ENCODE results near the gene LSAMP. TPM values are rescaled to one million over a fixed set of nuclear protein-coding genes. Genes with fewer than 3 reads are reported as not detected.

Gene LSAMP
- total RNA-seq, 1 experiment from 2014 or later = 0.90 TPM

DNA sequence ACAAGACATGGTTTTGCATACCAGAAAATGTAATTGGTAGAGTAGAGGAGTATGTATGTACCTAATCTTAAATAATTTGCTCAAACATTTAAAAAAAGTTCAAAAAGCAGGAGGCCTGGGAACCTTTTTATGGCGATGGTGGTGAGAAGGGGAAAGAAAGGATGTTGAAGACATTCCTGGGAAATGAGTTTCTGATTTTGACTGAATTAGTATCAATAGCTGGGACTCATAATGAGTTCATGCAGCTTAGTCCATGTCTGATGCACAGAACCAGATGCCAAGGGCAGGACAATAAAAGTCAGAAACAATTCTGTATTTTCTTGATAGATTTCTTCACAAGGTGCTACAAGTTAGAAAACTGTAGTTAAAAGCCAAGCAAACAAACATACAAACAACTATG lies 426.6 kb downstream of the LSAMP start:
- TF ChIP-seq, protein P1, sequence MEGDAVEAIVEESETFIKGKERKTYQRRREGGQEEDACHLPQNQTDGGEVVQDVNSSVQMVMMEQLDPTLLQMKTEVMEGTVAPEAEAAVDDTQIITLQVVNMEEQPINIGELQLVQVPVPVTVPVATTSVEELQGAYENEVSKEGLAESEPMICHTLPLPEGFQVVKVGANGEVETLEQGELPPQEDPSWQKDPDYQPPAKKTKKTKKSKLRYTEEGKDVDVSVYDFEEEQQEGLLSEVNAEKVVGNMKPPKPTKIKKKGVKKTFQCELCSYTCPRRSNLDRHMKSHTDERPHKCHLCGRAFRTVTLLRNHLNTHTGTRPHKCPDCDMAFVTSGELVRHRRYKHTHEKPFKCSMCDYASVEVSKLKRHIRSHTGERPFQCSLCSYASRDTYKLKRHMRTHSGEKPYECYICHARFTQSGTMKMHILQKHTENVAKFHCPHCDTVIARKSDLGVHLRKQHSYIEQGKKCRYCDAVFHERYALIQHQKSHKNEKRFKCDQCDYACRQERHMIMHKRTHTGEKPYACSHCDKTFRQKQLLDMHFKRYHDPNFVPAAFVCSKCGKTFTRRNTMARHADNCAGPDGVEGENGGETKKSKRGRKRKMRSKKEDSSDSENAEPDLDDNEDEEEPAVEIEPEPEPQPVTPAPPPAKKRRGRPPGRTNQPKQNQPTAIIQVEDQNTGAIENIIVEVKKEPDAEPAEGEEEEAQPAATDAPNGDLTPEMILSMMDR (conservative IDR thresholded peaks at IDR 0.05) = no peak
- Histone ChIP-seq H3K79me1 (ENCODE audit: insufficient read depth, low read depth, low read length, poor library complexity, severe bottlenecking) (no peaks in the 10 kb centered on the region), H2BK20ac (ENCODE audit: low read depth, low read length, poor library complexity, severe bottlenecking) (no peak overlapping the region), H3K14ac (ENCODE audit: insufficient read depth, low read length) (no peak overlapping the region), H3K18ac (ENCODE audit: insufficient read length, low read depth, low read length) (no peak overlapping the region), H3K9ac (ENCODE audit: extremely low read depth, insufficient read length, low read length) (no peak overlapping the region), H3K4me2 (ENCODE audit: insufficient read depth, insufficient read length, low read length) (no peak overlapping the region), H2BK5ac (ENCODE audit: insufficient read length, low read length) (no peak overlapping the region), H3T11ph (ENCODE audit: low read length) (no peak overlapping the region), H4K20me1 (ENCODE audit: control insufficient read depth, insufficient read depth, insufficient read length) (no peaks in the 10 kb centered on the region), H3K9me3 (ENCODE audit: control insufficient read depth, low read depth, low read length) (no peaks in the 10 kb centered on the region), H2BK120ac (ENCODE audit: low read depth, low read length, poor library complexity, severe bottlenecking) (no peak overlapping the region), H4K5ac (ENCODE audit: insufficient read length, low read depth, low read length) (no peak overlapping the region), H3K23me2 (ENCODE audit: insufficient read length, low read depth, low read length, poor library complexity, severe bottlenecking) (no peaks in the 10 kb centered on the region), H4K91ac (ENCODE audit: insufficient read length, low read depth, low read length) (no peak overlapping the region), H3K27ac (ENCODE audit: insufficient read length, low read depth, low read length) (no peak overlapping the region), H3K79me2 (ENCODE audit: insufficient read depth, low read length) (no peaks in the 10 kb centered on the region), H3K4ac (ENCODE audit: low read depth, low read length) (no peak overlapping the region), H2AFZ (ENCODE audit: low read length) (no peak overlapping the region), H2BK12ac (ENCODE audit: insufficient read length, low read depth, low read length) (no peak overlapping the region), H2AK5ac (ENCODE audit: insufficient read length, low read length) (no peak overlapping the region), H3K4me1 (ENCODE audit: insufficient read depth, low read length) (no peaks in the 10 kb centered on the region), H2BK15ac (ENCODE audit: low read depth, low read length) (no peak overlapping the region), H3K23ac (ENCODE audit: insufficient read length, low read depth, low read length) (no peak overlapping the region), H3K56ac (ENCODE audit: insufficient read length, low read depth, low read length) (no peak overlapping the region), H3K27me3 (ENCODE audit: insufficient read depth, low read length) (no peaks in the 10 kb centered on the region), H4K8ac (replicated peaks; ENCODE audit: insufficient read length, low read depth, low read length) (no peak overlapping the region)
- Mint-ChIP-seq H3K9me3 (no peaks in the 10 kb centered on the region), H3K36me3 (ENCODE audit: insufficient read depth in 1 of 3, low read depth in 3 of 3) (no peaks in the 10 kb centered on the region), H3K4me3 (no peak overlapping the region), H3K27me3 (ENCODE audit: low read depth) (no peaks in the 10 kb centered on the region), H3K27ac (no peak overlapping the region), H3K4me1 (no peaks in the 10 kb centered on the region)
- DNase-seq = no peak
- no CpG with 5 or more reads among the region's 1 CpG for WGBS (ENCODE audit: extremely low coverage, insufficient read length, low lambda C conversion rate)
